GM18526 (cell line): Measurements from ENCODE around the gene LRMDA.

Experiments used
- POLR2A ChIP-seq: IDR thresholded peaks from 3 replicates; pipeline ENCODE4 v1.6.1; 2011; ENCODE audit not compliant: insufficient read length; ENCODE audit errors: extremely low read depth

LRMDA gene

GRCh38 chr10:76168437-76168836, 737.0 kb downstream of the LRMDA start:
- no peak for TF ChIP-seq POLR2A

GRCh38 chr10:76169246-76169645, 737.8 kb downstream of the LRMDA start:
- no peak for TF ChIP-seq POLR2A

GRCh38 chr10:76172020-76172419, 740.6 kb downstream of the LRMDA start:
- no peak for TF ChIP-seq POLR2A

- TF ChIP-seq POLR2A = no peak
These were observed 744.2 kb downstream of the LRMDA start for GRCh38 chr10:76175533-76176165.

GRCh38 chr10:76176166-76176550, 744.7 kb downstream of the LRMDA start:
- no peak for TF ChIP-seq POLR2A

GRCh38 chr10:76177936-76178335, 746.5 kb downstream of the LRMDA start:
- no peak for TF ChIP-seq POLR2A

GRCh38 chr10:76178532-76179292, 747.3 kb downstream of the LRMDA start:
- no peak for TF ChIP-seq POLR2A

- TF ChIP-seq POLR2A = no peak
These were observed 748.4 kb downstream of the LRMDA start for GRCh38 chr10:76179806-76180205.

- TF ChIP-seq POLR2A = no peak
These were observed 753.2 kb downstream of the LRMDA start for GRCh38 chr10:76184647-76185046.

- TF ChIP-seq POLR2A = no peak
These were observed 754.3 kb downstream of the LRMDA start for GRCh38 chr10:76185471-76186301.

GRCh38 chr10:76188216-76188615, 756.8 kb downstream of the LRMDA start:
- no peak for TF ChIP-seq POLR2A

GRCh38 chr10:76190634-76191270, 759.3 kb downstream of the LRMDA start:
- no peak for TF ChIP-seq POLR2A

- no peak for TF ChIP-seq POLR2A
These were observed 759.9 kb downstream of the LRMDA start for GRCh38 chr10:76191336-76191735.

GRCh38 chr10:76192151-76192550, 760.7 kb downstream of the LRMDA start:
- no peak for TF ChIP-seq POLR2A

- no peak for TF ChIP-seq POLR2A
These were observed 761.4 kb downstream of the LRMDA start for GRCh38 chr10:76192694-76193320.
